ENCODE data around the gene PALD1.

The PALD1 gene

GRCh38 chr10:70445718-70446657 is 32.6 kb upstream of the PALD1 start:
- Histone ChIP-seq H2BK5ac (ENCODE audit: low read depth, low read length, poor library complexity) (no peak overlapping the region), H3K4ac (ENCODE audit: low read depth, low read length) (no peak overlapping the region), H2AFZ (ENCODE audit: insufficient read depth, low read length, poor library complexity) (no peak overlapping the region), H3K27ac (ENCODE audit: low read depth, low read length) (no peak overlapping the region), H4K12ac (ENCODE audit: low read depth, low read length) (no peak overlapping the region), H3K18ac (ENCODE audit: low read length) (no peak overlapping the region), H3K79me2 (ENCODE audit: control insufficient read depth, insufficient read depth, low read length, poor library complexity) (no peaks in the 10 kb centered on the region), H3K23ac (ENCODE audit: low read length) (no peak overlapping the region), H2BK120ac (ENCODE audit: insufficient read depth, low read length, poor library complexity) (no peak overlapping the region), H3K14ac (ENCODE audit: low read length) (no peak overlapping the region), H3K79me1 (ENCODE audit: low read length) (no peaks in the 10 kb centered on the region), H3K27me3 (ENCODE audit: insufficient read depth, low read length) (peaks cover 21% of the 10 kb centered on the region), H4K91ac (ENCODE audit: low read depth, low read length) (no peak overlapping the region), H2BK12ac (ENCODE audit: low read length) (no peak overlapping the region), H3K36me3 (ENCODE audit: control insufficient read depth in 1 of 2, insufficient read depth in 2 of 2, low read length in 2 of 2) (no peaks in the 10 kb centered on the region), H3K4me1 (ENCODE audit: control insufficient read depth in 1 of 2, insufficient read depth in 2 of 2, low read length in 2 of 2) (peaks cover 8 to 10% of the 10 kb centered on the region in 2 experiments), H3K9ac (ENCODE audit: low read length) (no peak overlapping the region), H3K4me2 (ENCODE audit: low read length) (no peak overlapping the region), H3K9me3 (ENCODE audit: insufficient read depth, low read depth, low read length) (peaks cover 3% of the 10 kb centered on the region), H2AK5ac (ENCODE audit: low read length) (no peak overlapping the region), H3K4me3 (ENCODE audit: low read depth, low read length) (no peak overlapping the region), H4K8ac (ENCODE audit: low read depth, low read length) (no peak overlapping the region)
- WGBS (ENCODE audit: extremely low coverage, insufficient coverage, insufficient read length): no CpG with 5 or more reads among the region's 8 CpGs
- no peak for DNase-seq

GRCh38 chr10:70448236-70448635 is 30.3 kb upstream of the PALD1 start:
- H3K27ac ChIP-seq (ENCODE audit: low read depth, low read length): no peak overlapping the region
- H3K4ac ChIP-seq (ENCODE audit: low read depth, low read length): no peak overlapping the region
- no peak overlapping the region for H2BK12ac ChIP-seq (ENCODE audit: low read length)
- no peak for DNase-seq
- H3K4me2 ChIP-seq (ENCODE audit: low read length): no peak overlapping the region
- no CpG with 5 or more reads among the region's 2 CpGs for WGBS (ENCODE audit: extremely low coverage, insufficient coverage, insufficient read length)
- H3K9me3 ChIP-seq (ENCODE audit: insufficient read depth, low read depth, low read length): no peaks in the 10 kb centered on the region
- no peak overlapping the region for H2AK5ac ChIP-seq (ENCODE audit: low read length)
- H3K18ac ChIP-seq (ENCODE audit: low read length): no peak overlapping the region
- no peak overlapping the region for H3K4me3 ChIP-seq (ENCODE audit: low read depth, low read length)
- H4K8ac ChIP-seq (ENCODE audit: low read depth, low read length): no peak overlapping the region
- no peak overlapping the region for H4K12ac ChIP-seq (ENCODE audit: low read depth, low read length)
- no peaks in the 10 kb centered on the region for H3K79me1 ChIP-seq (ENCODE audit: low read length)
- no peak overlapping the region for H4K91ac ChIP-seq (ENCODE audit: low read depth, low read length)
- H3K23ac ChIP-seq (ENCODE audit: low read length): no peak overlapping the region
- H3K4me1 ChIP-seq (ENCODE audit: control insufficient read depth in 1 of 2, insufficient read depth in 2 of 2, low read length in 2 of 2): no peaks in the 10 kb centered on the region
- no peak overlapping the region for H3K14ac ChIP-seq (ENCODE audit: low read length)
- no peaks in the 10 kb centered on the region for H3K27me3 ChIP-seq (ENCODE audit: insufficient read depth, low read length)
- H2BK120ac ChIP-seq (ENCODE audit: insufficient read depth, low read length, poor library complexity): no peak overlapping the region
- no peaks in the 10 kb centered on the region for H3K79me2 ChIP-seq (ENCODE audit: control insufficient read depth, insufficient read depth, low read length, poor library complexity)
- no peaks in the 10 kb centered on the region for H3K36me3 ChIP-seq (ENCODE audit: control insufficient read depth in 1 of 2, insufficient read depth in 2 of 2, low read length in 2 of 2)
- no peak overlapping the region for H3K9ac ChIP-seq (ENCODE audit: low read length)
- no peak overlapping the region for H2BK5ac ChIP-seq (ENCODE audit: low read depth, low read length, poor library complexity)
- no peak overlapping the region for H2AFZ ChIP-seq (ENCODE audit: insufficient read depth, low read length, poor library complexity)

GRCh38 chr10:70455213-70455630 is 23.3 kb upstream of the PALD1 start:
- peaks cover 11 to 14% of the 10 kb centered on the region in 2 experiments for H3K4me1 ChIP-seq (ENCODE audit: control insufficient read depth in 1 of 2, insufficient read depth in 2 of 2, low read length in 2 of 2)
- H4K12ac ChIP-seq (ENCODE audit: low read depth, low read length): no peak overlapping the region
- no peak overlapping the region for H3K27ac ChIP-seq (ENCODE audit: low read depth, low read length)
- H3K18ac ChIP-seq (ENCODE audit: low read length): no peak overlapping the region
- H3K9me3 ChIP-seq (ENCODE audit: insufficient read depth, low read depth, low read length): peaks cover 6% of the 10 kb centered on the region
- H2BK120ac ChIP-seq (ENCODE audit: insufficient read depth, low read length, poor library complexity): no peak overlapping the region
- no peaks in the 10 kb centered on the region for H3K36me3 ChIP-seq (ENCODE audit: control insufficient read depth in 1 of 2, insufficient read depth in 2 of 2, low read length in 2 of 2)
- H3K79me1 ChIP-seq (ENCODE audit: low read length): no peaks in the 10 kb centered on the region
- H3K9ac ChIP-seq (ENCODE audit: low read length): no peak overlapping the region
- H2AK5ac ChIP-seq (ENCODE audit: low read length): no peak overlapping the region
- peak overlapping the region; percentile 3 for H2BK5ac ChIP-seq (ENCODE audit: low read depth, low read length, poor library complexity)
- H3K14ac ChIP-seq (ENCODE audit: low read length): no peak overlapping the region
- no peaks in the 10 kb centered on the region for H3K79me2 ChIP-seq (ENCODE audit: control insufficient read depth, insufficient read depth, low read length, poor library complexity)
- H3K4me2 ChIP-seq (ENCODE audit: low read length): no peak overlapping the region
- no peak overlapping the region for H3K23ac ChIP-seq (ENCODE audit: low read length)
- peak; percentile 32 to 53 for DNase-seq
- H2BK12ac ChIP-seq (ENCODE audit: low read length): no peak overlapping the region
- H3K27me3 ChIP-seq (ENCODE audit: insufficient read depth, low read length): peaks cover 24% of the 10 kb centered on the region
- WGBS (ENCODE audit: extremely low coverage, insufficient coverage, insufficient read length): no CpG with 5 or more reads among the region's 6 CpGs
- no peak overlapping the region for H4K91ac ChIP-seq (ENCODE audit: low read depth, low read length)
- peak overlapping the region; percentile 39 for H3K4ac ChIP-seq (ENCODE audit: low read depth, low read length)
- H3K4me3 ChIP-seq (ENCODE audit: low read depth, low read length): no peak overlapping the region
- no peak overlapping the region for H4K8ac ChIP-seq (ENCODE audit: low read depth, low read length)
- H2AFZ ChIP-seq (ENCODE audit: insufficient read depth, low read length, poor library complexity): no peak overlapping the region

GRCh38 chr10:70456164-70456563 is 22.4 kb upstream of the PALD1 start:
- H4K91ac ChIP-seq (ENCODE audit: low read depth, low read length): no peak overlapping the region
- no peak overlapping the region for H2BK5ac ChIP-seq (ENCODE audit: low read depth, low read length, poor library complexity)
- no peak overlapping the region for H3K18ac ChIP-seq (ENCODE audit: low read length)
- no peak overlapping the region for H2BK120ac ChIP-seq (ENCODE audit: insufficient read depth, low read length, poor library complexity)
- no peak overlapping the region for H3K14ac ChIP-seq (ENCODE audit: low read length)
- H4K8ac ChIP-seq (ENCODE audit: low read depth, low read length): no peak overlapping the region
- peaks cover 6% of the 10 kb centered on the region for H3K9me3 ChIP-seq (ENCODE audit: insufficient read depth, low read depth, low read length)
- no peaks in the 10 kb centered on the region for H3K79me1 ChIP-seq (ENCODE audit: low read length)
- H3K4me3 ChIP-seq (ENCODE audit: low read depth, low read length): no peak overlapping the region
- no peak overlapping the region for H2AFZ ChIP-seq (ENCODE audit: insufficient read depth, low read length, poor library complexity)
- no peak overlapping the region for H3K23ac ChIP-seq (ENCODE audit: low read length)
- DNase-seq: no peak
- no peaks in the 10 kb centered on the region for H3K36me3 ChIP-seq (ENCODE audit: control insufficient read depth in 1 of 2, insufficient read depth in 2 of 2, low read length in 2 of 2)
- H3K79me2 ChIP-seq (ENCODE audit: control insufficient read depth, insufficient read depth, low read length, poor library complexity): no peaks in the 10 kb centered on the region
- WGBS (ENCODE audit: extremely low coverage, insufficient coverage, insufficient read length): no CpG with 5 or more reads among the region's 8 CpGs
- no peak overlapping the region for H3K4me2 ChIP-seq (ENCODE audit: low read length)
- H3K9ac ChIP-seq (ENCODE audit: low read length): no peak overlapping the region
- no peak overlapping the region for H3K27ac ChIP-seq (ENCODE audit: low read depth, low read length)
- H3K27me3 ChIP-seq (ENCODE audit: insufficient read depth, low read length): peaks cover 24% of the 10 kb centered on the region
- no peak overlapping the region for H3K4ac ChIP-seq (ENCODE audit: low read depth, low read length)
- no peak overlapping the region for H2AK5ac ChIP-seq (ENCODE audit: low read length)
- H2BK12ac ChIP-seq (ENCODE audit: low read length): no peak overlapping the region
- no peak overlapping the region for H4K12ac ChIP-seq (ENCODE audit: low read depth, low read length)
- H3K4me1 ChIP-seq (ENCODE audit: control insufficient read depth in 1 of 2, insufficient read depth in 2 of 2, low read length in 2 of 2): peaks cover 11 to 14% of the 10 kb centered on the region in 2 experiments

All from trophoblast cell (in vitro differentiated cells and primary cell).